SK-N-SH treated with all-trans-retinoic acid at 6 μM for 48 hours (cell line): Measurements from ENCODE around the gene COL9A3.

Source experiments
- RARB ChIP-seq: fragments of 250-450 bp; sonication (Bioruptor Pico); IDR thresholded peaks from 2 replicates; pipeline ENCODE4 v1.8.0; 2021; ENCODE audit warnings: mild to moderate bottlenecking, moderate library complexity
- ZC3H10 ChIP-seq: fragments of 250-450 bp; sonication (Bioruptor Pico); IDR thresholded peaks from 2 replicates; pipeline ENCODE4 v1.5.1; 2021; ENCODE audit warnings: mild to moderate bottlenecking, moderate library complexity
- ZNF70 ChIP-seq: fragments of 450-650 bp; formaldehyde crosslinking; IDR thresholded peaks from 2 replicates; pipeline ENCODE4 v1.5.0; 2020; ENCODE audit warnings: mild to moderate bottlenecking, moderate library complexity
- ZNF8 ChIP-seq: fragments of 450-650 bp; formaldehyde crosslinking; IDR thresholded peaks from 2 replicates; pipeline ENCODE4 v1.5.0; 2020; ENCODE audit warnings: mild to moderate bottlenecking, moderate library complexity
- TF ChIP-seq, protein P1 (sequence below): fragments of 250-450 bp; sonication (Bioruptor Pico); IDR thresholded peaks from 2 replicates; pipeline ENCODE4 v1.8.0; 2020; ENCODE audit warnings: mild to moderate bottlenecking, moderate library complexity, borderline replicate concordance

DNA sequence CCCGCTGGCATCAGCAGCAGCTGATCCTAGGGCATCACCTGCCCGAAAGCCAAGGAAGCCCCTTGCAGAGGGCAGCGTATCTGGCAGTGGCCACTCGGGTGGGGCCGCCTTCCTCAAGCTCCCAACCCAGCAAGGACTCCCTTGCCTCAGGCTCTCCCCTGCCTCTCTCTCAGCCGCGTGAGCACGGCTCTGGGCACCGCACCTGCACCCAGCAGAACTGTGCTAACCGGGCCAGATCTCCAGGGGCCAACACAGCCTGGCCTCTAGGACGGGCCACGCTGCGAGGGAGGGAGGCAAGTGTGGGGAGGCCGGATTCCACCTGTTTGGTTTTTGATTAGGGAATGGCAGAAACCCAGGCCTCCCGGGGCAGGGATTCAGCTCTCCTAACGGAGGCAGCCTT, 32.4 kb upstream of the COL9A3 start:
- TF ChIP-seq RARB (CRISPR knock-in tag) (no peak), ZC3H10 (no peak), ZNF8 (CRISPR knock-in tag) (no peak), ZNF70 (no peak)
- TF ChIP-seq, protein P1, sequence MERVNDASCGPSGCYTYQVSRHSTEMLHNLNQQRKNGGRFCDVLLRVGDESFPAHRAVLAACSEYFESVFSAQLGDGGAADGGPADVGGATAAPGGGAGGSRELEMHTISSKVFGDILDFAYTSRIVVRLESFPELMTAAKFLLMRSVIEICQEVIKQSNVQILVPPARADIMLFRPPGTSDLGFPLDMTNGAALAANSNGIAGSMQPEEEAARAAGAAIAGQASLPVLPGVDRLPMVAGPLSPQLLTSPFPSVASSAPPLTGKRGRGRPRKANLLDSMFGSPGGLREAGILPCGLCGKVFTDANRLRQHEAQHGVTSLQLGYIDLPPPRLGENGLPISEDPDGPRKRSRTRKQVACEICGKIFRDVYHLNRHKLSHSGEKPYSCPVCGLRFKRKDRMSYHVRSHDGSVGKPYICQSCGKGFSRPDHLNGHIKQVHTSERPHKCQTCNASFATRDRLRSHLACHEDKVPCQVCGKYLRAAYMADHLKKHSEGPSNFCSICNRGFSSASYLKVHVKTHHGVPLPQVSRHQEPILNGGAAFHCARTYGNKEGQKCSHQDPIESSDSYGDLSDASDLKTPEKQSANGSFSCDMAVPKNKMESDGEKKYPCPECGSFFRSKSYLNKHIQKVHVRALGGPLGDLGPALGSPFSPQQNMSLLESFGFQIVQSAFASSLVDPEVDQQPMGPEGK = no peak
